GM12878 (cell line): ENCODE data around the gene TGM2.

Source experiments
- CHD4 ChIP-seq: fragments of 200-600 bp; sonication (generic); IDR thresholded peaks from 2 replicates; pipeline ENCODE4 v1.6.1; 2016; ENCODE audit warnings: mild to moderate bottlenecking
- CREM ChIP-seq: IDR thresholded peaks from 2 replicates; pipeline ENCODE4 v1.6.1; 2014; ENCODE audit warnings: antibody characterized with exemption, low read depth
- MTA2 ChIP-seq: fragments of 450-650 bp; IDR thresholded peaks from 2 replicates; pipeline ENCODE4 v1.6.1; 2016; ENCODE audit warnings: low read depth, mild to moderate bottlenecking, moderate library complexity
- POLR2AphosphoS5 ChIP-seq: IDR thresholded peaks from 2 replicates; pipeline ENCODE4 v1.6.1; 2011; ENCODE audit warnings: mild to moderate bottlenecking, low read length, inconsistent platforms
- SREBF2 ChIP-seq: IDR thresholded peaks from 2 replicates; pipeline ENCODE4 v1.6.1; 2012; ENCODE audit warnings: mild to moderate bottlenecking, low read length
- TBL1XR1 ChIP-seq: IDR thresholded peaks from 2 replicates; pipeline ENCODE4 v1.6.1; 2012; ENCODE audit warnings: low read depth, low read length, improper control_type of control experiment
- YBX1 ChIP-seq: fragments of 450-650 bp; IDR thresholded peaks from 2 replicates; pipeline ENCODE4 v1.6.1; 2016; ENCODE audit warnings: antibody characterized with exemption
- TF ChIP-seq, protein P1 (sequence below): IDR thresholded peaks from 2 replicates; pipeline ENCODE4 v1.6.1; 2011; ENCODE audit warnings: low read depth, mild to moderate bottlenecking, low read length, moderate library complexity, borderline replicate concordance; ENCODE audit errors: extremely low read depth

DNA sequence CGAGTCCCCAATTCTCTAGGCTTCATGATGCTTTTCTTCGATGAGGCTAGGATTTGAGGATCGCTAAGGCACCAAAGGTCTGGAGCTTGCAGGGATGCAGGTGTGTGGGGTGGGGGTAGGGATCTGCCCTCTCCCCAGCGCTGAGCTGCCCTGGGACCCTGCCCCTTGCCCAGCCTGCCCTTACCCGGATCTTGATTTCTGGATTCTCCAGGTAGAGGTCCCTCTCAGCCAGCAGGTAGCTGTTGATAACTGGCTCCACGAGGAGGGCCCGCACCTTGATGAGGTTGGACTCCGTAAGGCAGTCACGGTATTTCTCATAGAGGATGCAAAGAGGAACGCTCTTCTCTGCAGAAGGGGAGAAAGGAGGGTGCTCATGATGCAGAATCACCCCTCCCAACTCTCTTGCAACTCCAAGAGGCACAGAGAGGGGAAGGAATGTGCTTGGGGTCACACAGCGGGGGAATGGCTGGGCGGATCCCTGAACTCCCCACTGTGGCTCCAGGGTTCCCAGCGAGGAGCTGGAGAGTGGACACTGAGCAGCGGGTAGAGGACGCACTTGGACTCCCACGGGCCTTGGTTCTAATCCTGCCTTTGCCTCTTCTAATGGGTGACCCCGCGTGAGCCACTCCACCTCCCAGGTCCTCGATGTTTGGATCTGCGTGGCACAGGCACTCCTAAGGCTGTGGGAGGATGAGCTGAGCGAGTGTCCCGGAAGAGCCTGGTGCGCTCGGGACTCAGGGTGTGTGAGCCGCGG lies 32.7 kb downstream of the TGM2 start:
- no peak for TF ChIP-seq TBL1XR1
- TF ChIP-seq CHD4: no peak
- TF ChIP-seq YBX1: no peak
- no peak for TF ChIP-seq CREM
- no peak for TF ChIP-seq POLR2AphosphoS5
- TF ChIP-seq MTA2: no peak
- TF ChIP-seq SREBF2: no peak
- TF ChIP-seq, protein P1, sequence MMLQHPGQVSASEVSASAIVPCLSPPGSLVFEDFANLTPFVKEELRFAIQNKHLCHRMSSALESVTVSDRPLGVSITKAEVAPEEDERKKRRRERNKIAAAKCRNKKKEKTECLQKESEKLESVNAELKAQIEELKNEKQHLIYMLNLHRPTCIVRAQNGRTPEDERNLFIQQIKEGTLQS: no peak
